ENCODE results near the gene GTPBP1. TPM values are rescaled to one million over a fixed set of nuclear protein-coding genes. Genes with fewer than 3 reads are reported as not detected.

Gene GTPBP1
- total RNA-seq, 1 experiment from 2014 or later = 94.7 TPM

DNA sequence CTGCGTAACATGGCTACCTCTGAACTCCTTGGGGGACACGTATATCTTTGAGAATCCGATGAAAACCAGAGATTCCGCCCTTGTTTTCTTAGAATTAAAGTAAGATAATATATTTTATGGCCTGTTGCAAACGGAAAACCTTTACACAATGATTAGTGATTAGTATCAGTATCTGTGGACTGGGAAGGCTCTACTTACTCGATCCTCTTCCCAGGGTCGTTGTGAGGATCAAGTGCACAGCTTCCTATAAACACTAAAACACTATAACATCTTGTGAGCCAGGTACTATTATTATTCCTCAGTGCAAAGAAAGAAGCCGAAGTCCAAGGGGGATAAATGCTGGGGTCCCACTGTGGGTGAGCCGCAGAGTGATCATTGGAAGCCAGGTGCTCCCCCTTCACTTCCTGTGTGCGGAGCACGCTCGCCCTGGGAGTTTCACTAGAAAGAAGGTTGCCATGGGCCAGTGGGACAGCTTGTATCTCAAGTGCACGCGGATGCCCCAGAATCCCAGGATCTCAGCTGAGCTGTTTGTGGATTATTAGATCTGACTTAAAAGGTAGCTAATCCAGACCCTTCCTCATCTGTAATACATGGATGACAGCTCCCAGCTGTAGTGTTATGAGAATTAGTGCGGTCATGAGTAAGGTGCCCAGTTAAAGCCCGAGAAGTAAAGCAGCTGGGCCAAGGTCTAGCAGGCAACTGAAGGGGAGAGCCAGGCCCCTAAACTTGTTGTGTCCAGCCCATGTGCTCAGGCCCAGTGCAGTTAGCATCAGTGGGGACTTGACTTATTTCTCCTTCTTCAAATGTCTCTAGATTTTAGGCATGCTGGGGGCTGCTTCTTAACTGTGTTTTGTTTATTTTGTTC, 48.5 kb upstream of the GTPBP1 start:
- peak overlapping the region; percentile 49 for H3K27ac ChIP-seq
- peak overlapping the region; percentile 84 for H3K4me2 ChIP-seq
- DNase-seq = peak; percentile 40 to 47
- H3K36me3 ChIP-seq (ENCODE audit: low read depth) = peaks cover 6% of the 10 kb centered on the region; the same call in 1 of the 2 replicates
- peaks cover 13% of the 10 kb centered on the region; the same call in 1 of the 2 replicates for H3K4me1 ChIP-seq (replicated peaks; ENCODE audit: insufficient read depth)
- peaks cover 24% of the 10 kb centered on the region; the same call in 1 of the 2 replicates for H3F3A ChIP-seq (ENCODE audit: insufficient read depth, low read depth)
- H3K9me2 ChIP-seq (ENCODE audit: insufficient read depth) = no peaks in the 10 kb centered on the region
- intact Hi-C loops (cut with micrococcal nuclease; ENCODE audit: unreplicated experiment) = loop anchor here (10.0 kb wide), 1 partner anchor 152 kb away; the partner anchor contains the start of gene DDX17
- no TSS peak for BruUV-seq (replicated peaks)
- no peaks in the 10 kb centered on the region for H4K20me1 ChIP-seq (ENCODE audit: insufficient read depth)
- ChIA-PET POLR2A (ENCODE audit: unreplicated experiment) (interaction anchor here (0.6 kb wide), 1 partner anchor 760 kb away, joined by 5 read pairs; no protein-coding TSS in a partner anchor), CTCF (interaction anchor here (0.6 kb wide), 2 partner anchors 363 to 1152 kb away, joined by 3 read pairs; no protein-coding TSS in a partner anchor)
- H3K9me3 ChIP-seq (ENCODE audit: insufficient read depth, low read depth) = no peaks in the 10 kb centered on the region
- no peaks in the 10 kb centered on the region for H3K27me3 ChIP-seq (ENCODE audit: insufficient read depth, low read depth)
- TF ChIP-seq, protein P1, sequence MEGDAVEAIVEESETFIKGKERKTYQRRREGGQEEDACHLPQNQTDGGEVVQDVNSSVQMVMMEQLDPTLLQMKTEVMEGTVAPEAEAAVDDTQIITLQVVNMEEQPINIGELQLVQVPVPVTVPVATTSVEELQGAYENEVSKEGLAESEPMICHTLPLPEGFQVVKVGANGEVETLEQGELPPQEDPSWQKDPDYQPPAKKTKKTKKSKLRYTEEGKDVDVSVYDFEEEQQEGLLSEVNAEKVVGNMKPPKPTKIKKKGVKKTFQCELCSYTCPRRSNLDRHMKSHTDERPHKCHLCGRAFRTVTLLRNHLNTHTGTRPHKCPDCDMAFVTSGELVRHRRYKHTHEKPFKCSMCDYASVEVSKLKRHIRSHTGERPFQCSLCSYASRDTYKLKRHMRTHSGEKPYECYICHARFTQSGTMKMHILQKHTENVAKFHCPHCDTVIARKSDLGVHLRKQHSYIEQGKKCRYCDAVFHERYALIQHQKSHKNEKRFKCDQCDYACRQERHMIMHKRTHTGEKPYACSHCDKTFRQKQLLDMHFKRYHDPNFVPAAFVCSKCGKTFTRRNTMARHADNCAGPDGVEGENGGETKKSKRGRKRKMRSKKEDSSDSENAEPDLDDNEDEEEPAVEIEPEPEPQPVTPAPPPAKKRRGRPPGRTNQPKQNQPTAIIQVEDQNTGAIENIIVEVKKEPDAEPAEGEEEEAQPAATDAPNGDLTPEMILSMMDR (conservative IDR thresholded peaks at IDR 0.05) = no peak
- no peak for TF ChIP-seq EZH2 (IDR thresholded peaks at IDR 0.05; ENCODE audit: low read depth)
- peak overlapping the region; percentile 80 for H3K4me3 ChIP-seq
- H2AFZ ChIP-seq = peak overlapping the region; percentile 97
- peaks cover 28% of the 10 kb centered on the region for H3K79me2 ChIP-seq (ENCODE audit: low read depth)

DNA sequence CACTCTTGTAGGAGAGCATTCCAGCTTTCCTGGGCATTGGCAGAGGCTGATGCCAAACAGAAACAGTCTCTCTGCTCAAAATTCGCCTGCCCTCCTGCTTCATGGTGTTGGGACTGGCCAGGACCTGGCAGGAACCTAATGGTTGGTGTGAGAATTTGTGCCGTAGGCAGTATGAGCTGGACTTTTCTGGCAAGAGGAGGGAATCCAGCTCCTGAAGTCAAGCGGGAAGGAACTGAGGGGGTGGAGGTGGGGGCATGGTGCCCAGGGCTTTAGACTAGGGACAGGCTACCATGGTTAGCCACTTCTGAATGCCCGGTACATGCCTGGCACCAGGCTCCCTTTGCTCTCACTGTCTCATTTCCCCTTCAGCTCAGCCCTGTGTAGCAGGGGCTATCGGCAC, 30.9 kb upstream of the GTPBP1 start:
- POLR2A ChIA-PET (ENCODE audit: unreplicated experiment) = interaction anchor here (0.7 kb wide), 1 partner anchor 177 kb away, joined by 5 read pairs; no protein-coding TSS in a partner anchor

DNA sequence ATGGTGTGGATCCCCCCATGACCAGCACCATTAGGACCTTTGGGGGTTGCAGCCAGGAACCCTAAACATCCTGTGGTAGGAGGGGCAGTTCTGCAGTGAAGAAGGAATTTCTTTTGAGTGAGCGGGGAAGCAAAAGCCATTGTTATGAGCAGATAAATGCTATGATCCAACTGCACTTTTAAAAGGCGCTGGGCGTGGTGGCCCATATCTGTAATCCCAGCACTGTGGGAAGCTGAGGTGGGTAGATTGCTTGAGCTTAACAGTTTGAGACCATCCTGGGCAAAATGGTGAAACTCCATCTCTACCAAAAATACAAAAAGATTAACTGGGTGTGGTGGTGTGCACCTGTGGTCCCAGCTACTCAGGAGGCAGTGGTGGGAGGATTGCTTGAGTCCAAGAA, 29.9 kb upstream of the GTPBP1 start:
- POLR2A ChIA-PET (ENCODE audit: unreplicated experiment) = interaction anchor here (0.7 kb wide), 1 partner anchor 176 kb away, joined by 5 read pairs; no protein-coding TSS in a partner anchor
- H3K4me2 ChIP-seq = no peak overlapping the region
- no peak for DNase-seq
- peaks cover 11% of the 10 kb centered on the region; the same call in 1 of the 2 replicates for H3F3A ChIP-seq (ENCODE audit: insufficient read depth, low read depth)
- CTCF ChIA-PET = no interaction called here
- peaks cover 10% of the 10 kb centered on the region for H3K36me3 ChIP-seq (ENCODE audit: low read depth)
- H3K27me3 ChIP-seq (ENCODE audit: insufficient read depth, low read depth) = no peaks in the 10 kb centered on the region
- no peak overlapping the region for H3K4me3 ChIP-seq
- no peak overlapping the region for H2AFZ ChIP-seq
- H3K4me1 ChIP-seq (replicated peaks; ENCODE audit: insufficient read depth) = no peaks in the 10 kb centered on the region
- no peak overlapping the region for H3K27ac ChIP-seq
- H4K20me1 ChIP-seq (ENCODE audit: insufficient read depth) = no peaks in the 10 kb centered on the region
- no peaks in the 10 kb centered on the region for H3K79me2 ChIP-seq (ENCODE audit: low read depth)
- TF ChIP-seq, protein P1 (conservative IDR thresholded peaks at IDR 0.05) = no peak
- no peak for TF ChIP-seq EZH2 (IDR thresholded peaks at IDR 0.05; ENCODE audit: low read depth)
- intact Hi-C loops (cut with micrococcal nuclease; ENCODE audit: unreplicated experiment) = no loop called here
- BruUV-seq (replicated peaks) = TSS peak; percentile 13
- no peaks in the 10 kb centered on the region for H3K9me3 ChIP-seq (ENCODE audit: insufficient read depth, low read depth)
- no peaks in the 10 kb centered on the region for H3K9me2 ChIP-seq (ENCODE audit: insufficient read depth)

More for the DNA sequence above, 30.9 kb upstream of the GTPBP1 start:
- no TSS peak for BruUV-seq (replicated peaks)
- Histone ChIP-seq H4K20me1 (ENCODE audit: insufficient read depth) (no peaks in the 10 kb centered on the region), H3K79me2 (ENCODE audit: low read depth) (no peaks in the 10 kb centered on the region), H3F3A (ENCODE audit: insufficient read depth, low read depth) (peaks cover 7% of the 10 kb centered on the region; the same call in 1 of the 2 replicates), H3K36me3 (ENCODE audit: low read depth) (peaks cover 12% of the 10 kb centered on the region), H2AFZ (no peak overlapping the region), H3K27ac (no peak overlapping the region), H3K9me3 (ENCODE audit: insufficient read depth, low read depth) (no peaks in the 10 kb centered on the region), H3K27me3 (ENCODE audit: insufficient read depth, low read depth) (no peaks in the 10 kb centered on the region), H3K9me2 (ENCODE audit: insufficient read depth) (no peaks in the 10 kb centered on the region), H3K4me1 (replicated peaks; ENCODE audit: insufficient read depth) (no peaks in the 10 kb centered on the region), H3K4me3 (no peak overlapping the region), H3K4me2 (no peak overlapping the region)
- DNase-seq = no peak
- intact Hi-C loops (cut with micrococcal nuclease; ENCODE audit: unreplicated experiment) = no loop called here
- CTCF ChIA-PET = interaction anchor here (0.6 to 0.7 kb wide), 2 partner anchors 99 to 413 kb away, joined by 3 to 5 read pairs; no protein-coding TSS in a partner anchor
- TF ChIP-seq, protein P1 (conservative IDR thresholded peaks at IDR 0.05) = no peak
- no peak for TF ChIP-seq EZH2 (IDR thresholded peaks at IDR 0.05; ENCODE audit: low read depth)

Data from PC-9 (cell line).